ENCODE measurements around the gene PM20D1.

DNA sequence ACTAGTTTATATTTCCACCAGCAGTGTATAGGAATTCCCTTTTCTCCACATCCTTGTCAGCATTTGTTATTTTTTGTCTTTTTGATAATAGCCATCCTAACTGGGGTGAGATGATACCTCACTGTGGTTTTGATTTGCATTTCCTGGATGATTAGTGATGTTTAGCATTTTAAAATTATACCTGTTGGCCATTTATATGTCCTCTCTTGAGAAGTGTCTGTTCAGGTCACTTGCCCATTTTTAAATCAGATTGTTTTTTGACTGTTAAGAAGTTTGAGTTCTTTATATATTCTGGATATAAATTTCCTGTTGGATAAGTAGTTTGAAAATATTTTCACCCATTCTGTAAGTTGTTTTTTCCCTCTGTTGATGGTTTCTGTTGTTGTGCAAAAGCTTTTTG is 31.0 kb upstream of the PM20D1 start:
- TF ChIP-seq, protein P1, sequence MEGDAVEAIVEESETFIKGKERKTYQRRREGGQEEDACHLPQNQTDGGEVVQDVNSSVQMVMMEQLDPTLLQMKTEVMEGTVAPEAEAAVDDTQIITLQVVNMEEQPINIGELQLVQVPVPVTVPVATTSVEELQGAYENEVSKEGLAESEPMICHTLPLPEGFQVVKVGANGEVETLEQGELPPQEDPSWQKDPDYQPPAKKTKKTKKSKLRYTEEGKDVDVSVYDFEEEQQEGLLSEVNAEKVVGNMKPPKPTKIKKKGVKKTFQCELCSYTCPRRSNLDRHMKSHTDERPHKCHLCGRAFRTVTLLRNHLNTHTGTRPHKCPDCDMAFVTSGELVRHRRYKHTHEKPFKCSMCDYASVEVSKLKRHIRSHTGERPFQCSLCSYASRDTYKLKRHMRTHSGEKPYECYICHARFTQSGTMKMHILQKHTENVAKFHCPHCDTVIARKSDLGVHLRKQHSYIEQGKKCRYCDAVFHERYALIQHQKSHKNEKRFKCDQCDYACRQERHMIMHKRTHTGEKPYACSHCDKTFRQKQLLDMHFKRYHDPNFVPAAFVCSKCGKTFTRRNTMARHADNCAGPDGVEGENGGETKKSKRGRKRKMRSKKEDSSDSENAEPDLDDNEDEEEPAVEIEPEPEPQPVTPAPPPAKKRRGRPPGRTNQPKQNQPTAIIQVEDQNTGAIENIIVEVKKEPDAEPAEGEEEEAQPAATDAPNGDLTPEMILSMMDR (conservative IDR thresholded peaks at IDR 0.05 in 1 of 2, IDR thresholded peaks at IDR 0.05 in 1 of 2; ENCODE audit: low read depth in 1 of 2, low read length in 2 of 2): no peak
- TF ChIP-seq EZH2 (IDR thresholded peaks at IDR 0.05; ENCODE audit: low read length, missing control alignments): no peak
